H9 (cell line): ENCODE results near the gene DACH1. TPM values are rescaled to one million over a fixed set of nuclear protein-coding genes. Genes with fewer than 3 reads are reported as not detected.
A peak's percentile ranks its signal among the peaks of the same experiment; 100 is the strongest.

Experiments used
- DNase-seq: peaks from one replicate; pipeline ENCODE4 v3.0.0-alpha.2; 2017
- H2AFZ ChIP-seq: one replicate; pipeline ENCODE4 v1.6.1; 2013; ENCODE audit warnings: mild to moderate bottlenecking, low read length, control low read depth, moderate library complexity
- H2AK5ac ChIP-seq: 2 replicates; pipeline ENCODE4 v1.6.1; 2013; ENCODE audit warnings: low read length, control low read depth, mixed read lengths; ENCODE audit not compliant: insufficient read length
- H2BK120ac ChIP-seq: one replicate; pipeline ENCODE4 v1.6.1; 2013; ENCODE audit warnings: low read depth, mild to moderate bottlenecking, low read length, control low read depth, inconsistent platforms; ENCODE audit not compliant: poor library complexity, severe bottlenecking
- H2BK12ac ChIP-seq: 2 replicates; pipeline ENCODE4 v1.6.1; 2013; ENCODE audit warnings: low read length, control low read depth, mixed read lengths, low read depth; ENCODE audit not compliant: insufficient read length
- H2BK15ac ChIP-seq: 2 replicates; pipeline ENCODE4 v1.6.1; 2013; ENCODE audit warnings: low read depth, low read length, control low read depth
- H2BK20ac ChIP-seq: one replicate; pipeline ENCODE4 v1.6.1; 2013; ENCODE audit warnings: low read depth, mild to moderate bottlenecking, low read length, control low read depth, inconsistent platforms; ENCODE audit not compliant: poor library complexity, severe bottlenecking
- H2BK5ac ChIP-seq: 2 replicates; pipeline ENCODE4 v1.6.1; 2013; ENCODE audit warnings: low read length, control low read depth, mixed read lengths; ENCODE audit not compliant: insufficient read length
- H3K14ac ChIP-seq: 2 replicates; pipeline ENCODE4 v1.6.1; 2013; ENCODE audit warnings: low read length, control low read depth; ENCODE audit not compliant: insufficient read depth
- H3K18ac ChIP-seq: 2 replicates; pipeline ENCODE4 v1.6.1; 2013; ENCODE audit warnings: low read depth, mild to moderate bottlenecking, mixed read lengths, low read length, control low read depth; ENCODE audit not compliant: insufficient read length
- H3K23ac ChIP-seq: 2 replicates; pipeline ENCODE4 v1.6.1; 2013; ENCODE audit warnings: low read length, control low read depth, mixed read lengths, low read depth; ENCODE audit not compliant: insufficient read length
- H3K23me2 ChIP-seq: 2 replicates; pipeline ENCODE4 v1.6.1; 2013; ENCODE audit warnings: low read depth, mild to moderate bottlenecking, mixed read lengths, low read length, control low read depth; ENCODE audit not compliant: insufficient read length, poor library complexity, severe bottlenecking
- H3K27ac ChIP-seq: 2 replicates; pipeline ENCODE4 v1.5.1; 2013; ENCODE audit warnings: low read length, control low read depth, mixed read lengths, low read depth; ENCODE audit not compliant: insufficient read length
- H3K27me3 ChIP-seq: 2 replicates; pipeline ENCODE4 v1.6.1; 2013; ENCODE audit warnings: low read length, control low read depth, inconsistent platforms; ENCODE audit not compliant: insufficient read depth
- H3K4ac ChIP-seq: 2 replicates; pipeline ENCODE4 v1.6.1; 2013; ENCODE audit warnings: low read depth, mild to moderate bottlenecking, control low read depth, inconsistent platforms, low read length, moderate library complexity
- H3K4me1 ChIP-seq: 2 replicates; pipeline ENCODE4 v1.6.1; 2013; ENCODE audit warnings: low read length, control low read depth, inconsistent platforms; ENCODE audit not compliant: insufficient read depth
- H3K4me2 ChIP-seq: 2 replicates; pipeline ENCODE4 v1.6.1; 2013; ENCODE audit warnings: low read length, control low read depth, mixed read lengths; ENCODE audit not compliant: insufficient read length, insufficient read depth
- H3K56ac ChIP-seq: 2 replicates; pipeline ENCODE4 v1.6.1; 2013; ENCODE audit warnings: low read depth, mild to moderate bottlenecking, mixed read lengths, low read length, control low read depth; ENCODE audit not compliant: insufficient read length
- H3K79me1 ChIP-seq: 2 replicates; pipeline ENCODE4 v1.6.1; 2013; ENCODE audit warnings: low read depth, mild to moderate bottlenecking, moderate library complexity, low read length, control low read depth, inconsistent platforms; ENCODE audit not compliant: insufficient read depth, poor library complexity, severe bottlenecking
- H3K79me2 ChIP-seq: 2 replicates; pipeline ENCODE4 v1.6.1; 2013; ENCODE audit warnings: low read length, control low read depth, inconsistent platforms; ENCODE audit not compliant: insufficient read depth
- H3K9ac ChIP-seq: 2 replicates; pipeline ENCODE4 v1.6.1; 2013; ENCODE audit warnings: low read length, control low read depth, mixed read lengths; ENCODE audit not compliant: insufficient read length; ENCODE audit errors: extremely low read depth
- H3K9me3 ChIP-seq: one replicate; pipeline ENCODE4 v1.6.1; 2013; ENCODE audit warnings: low read depth, low read length, inconsistent platforms; ENCODE audit not compliant: control insufficient read depth
- H3T11ph ChIP-seq: one replicate; pipeline ENCODE4 v1.6.1; 2013; ENCODE audit warnings: mild to moderate bottlenecking, low read length, control low read depth, inconsistent platforms
- H4K20me1 ChIP-seq: one replicate; pipeline ENCODE4 v1.6.1; 2013; ENCODE audit not compliant: control insufficient read depth, insufficient read length, insufficient read depth
- H4K5ac ChIP-seq: 2 replicates; pipeline ENCODE4 v1.6.1; 2013; ENCODE audit warnings: low read depth, mild to moderate bottlenecking, mixed read lengths, low read length, control low read depth; ENCODE audit not compliant: insufficient read length
- H4K8ac ChIP-seq: replicated peaks from 2 replicates; pipeline ENCODE4 v1.6.1; 2013; ENCODE audit warnings: low read length, control low read depth, mixed read lengths, low read depth; ENCODE audit not compliant: insufficient read length
- H4K91ac ChIP-seq: 2 replicates; pipeline ENCODE4 v1.6.1; 2013; ENCODE audit warnings: low read depth, mild to moderate bottlenecking, moderate library complexity, mixed read lengths, low read length, control low read depth; ENCODE audit not compliant: insufficient read length
- H3K27ac Mint-ChIP-seq, 3 experiments: 2 replicates in 2 of 3; 3 replicates in 1 of 3; pipeline ENCODE4 v1.8.0; 2020 to 2021; ENCODE audit warnings: mixed read lengths in 3 of 3, mild to moderate bottlenecking in 1 of 3, moderate library complexity in 1 of 3
- H3K27me3 Mint-ChIP-seq: 2 replicates; pipeline ENCODE4 v1.8.0; 2021; ENCODE audit warnings: low read depth, mild to moderate bottlenecking, moderate library complexity, mixed read lengths
- H3K36me3 Mint-ChIP-seq, 3 experiments: 2 replicates in 2 of 3; 3 replicates in 1 of 3; pipeline ENCODE4 v1.8.0; 2020 to 2021; ENCODE audit warnings: low read depth in 3 of 3, mixed read lengths in 3 of 3; ENCODE audit not compliant: insufficient read depth in 1 of 3
- H3K4me1 Mint-ChIP-seq, 2 experiments: 2 replicates each; pipeline ENCODE4 v1.8.0; 2020; ENCODE audit warnings: mixed read lengths in 2 of 2
- H3K4me3 Mint-ChIP-seq, 2 experiments: 2 replicates in 1 of 2; 3 replicates in 1 of 2; pipeline ENCODE4 v1.8.0; 2020 to 2021; ENCODE audit warnings: mild to moderate bottlenecking in 2 of 2, mixed read lengths in 2 of 2, moderate library complexity in 1 of 2
- H3K9me3 Mint-ChIP-seq, 2 experiments: 2 replicates in 1 of 2; 3 replicates in 1 of 2; pipeline ENCODE4 v1.8.0; 2020; ENCODE audit warnings: mild to moderate bottlenecking in 2 of 2, mixed read lengths in 2 of 2, moderate library complexity in 1 of 2
- CTCF ChIP-seq: fragments of 200-600 bp; sonication (generic); conservative IDR thresholded peaks from 3 replicates; pipeline ENCODE4 v1.8.0; 2021; ENCODE audit warnings: antibody characterized with exemption, mild to moderate bottlenecking
- WGBS: extraction: QIAGEN DNeasy Blood & Tissue Kit; methylation state at CpG from one replicate; pipeline ENCODE4 v1.1.7; 2013; ENCODE audit warnings: missing lambda C conversion rate, low lambda C conversion rate, mixed read lengths; ENCODE audit not compliant: insufficient read length; ENCODE audit errors: extremely low coverage; 5-methylcytosine and 5-hydroxymethylcytosine counted together
- total RNA-seq: library from RNA; stranded (reverse); gene quantifications from 2 replicates; pipeline ENCODE4 v1.2.1, GENCODE V29; 2021

The DACH1 gene
- total RNA-seq, 1 experiment from 2014 or later: not detected

GRCh38 chr13:71879129-71879535, 12.1 kb upstream of the DACH1 start:
- peak; percentile 74 for TF ChIP-seq CTCF
- no CpG with 5 or more reads among the region's 3 CpGs for WGBS
- H3K4me3 Mint-ChIP-seq: no peak overlapping the region

More at GRCh38 chr13:71879129-71879535, 12.1 kb upstream of the DACH1 start:
- Histone ChIP-seq H3K18ac (no peak overlapping the region), H2BK5ac (no peak overlapping the region), H3K27ac (no peak overlapping the region), H2BK15ac (no peak overlapping the region), H3K23me2 (no peaks in the 10 kb centered on the region), H3K79me1 (no peaks in the 10 kb centered on the region), H4K5ac (no peak overlapping the region), H3K23ac (no peak overlapping the region), H3K27me3 (no peaks in the 10 kb centered on the region), H4K91ac (no peak overlapping the region), H3K14ac (no peak overlapping the region), H2AK5ac (no peak overlapping the region), H3K4ac (no peak overlapping the region), H3K79me2 (no peaks in the 10 kb centered on the region), H2BK20ac (no peak overlapping the region), H3T11ph (no peak overlapping the region), H3K4me2 (no peak overlapping the region), H3K56ac (no peak overlapping the region), H4K8ac (no peak overlapping the region), H2AFZ (no peak overlapping the region), H3K9me3 (no peaks in the 10 kb centered on the region), H4K20me1 (no peaks in the 10 kb centered on the region), H3K9ac (no peak overlapping the region), H3K4me1 (peaks cover 13% of the 10 kb centered on the region; the same call in 1 of the 2 replicates), H2BK12ac (no peak overlapping the region), H2BK120ac (no peak overlapping the region)
- Mint-ChIP-seq H3K9me3 (peaks cover 5% of the 10 kb centered on the region in 2 experiments; a peak in 4 of 5 replicates), H3K4me1 (peaks cover 24 to 32% of the 10 kb centered on the region in 2 experiments), H3K27me3 (peaks cover 7% of the 10 kb centered on the region), H3K27ac (no peak overlapping the region; a peak in 1 of 7 replicates), H3K36me3 (peaks cover 0 to 12% (median 0%) of the 10 kb centered on the region in 3 experiments; a peak in 2 of 7 replicates)
- DNase-seq: peak; percentile 36
